Caco-2 (cell line): Measurements from ENCODE around the gene PLEKHG3. TPM values are rescaled to one million over a fixed set of nuclear protein-coding genes. Genes with fewer than 3 reads are reported as not detected.

Experiments used
- BruUV-seq: library from RNA; stranded (reverse); fragments of 400-500 nt; replicated peaks from 2 replicates; lab custom pipeline; 2021; lab: Mats Ljungman, UMichigan
- CTCF ChIA-PET: fragments of 300-600 bp; sonication (Branson Sonifier 250); formaldehyde crosslinking; loops from one replicate; lab custom pipeline; 2022; ENCODE audit warnings: antibody characterized with exemption; lab: Charles Lee
- POLR2A ChIA-PET: fragments of 300-600 bp; sonication (Branson Sonifier 250); formaldehyde crosslinking; loops from one replicate; lab custom pipeline; 2022; ENCODE audit warnings: antibody characterized with exemption; lab: Charles Lee
- DNase-seq, 2 experiments: peaks; one replicate each; pipeline versions ENCODE4 v3.0.0 to v3.0.0-alpha.2; 2020 to 2022
- H3K27me3 ChIP-seq: replicated peaks from 2 replicates; pipeline ENCODE4 v1.6.0; 2011; ENCODE audit warnings: low read length; ENCODE audit not compliant: control insufficient read depth, insufficient read depth
- H3K36me3 ChIP-seq: 2 replicates; pipeline ENCODE4 v1.5.1; 2011; ENCODE audit warnings: low read length; ENCODE audit not compliant: control insufficient read depth, insufficient read depth
- H3K4me1 ChIP-seq: fragments of 250-450 bp; sonication (Bioruptor Pico); 2 replicates; pipeline ENCODE4 v1.5.1; 2020; ENCODE audit warnings: mild to moderate bottlenecking
- H3K4me3 ChIP-seq: 2 replicates; pipeline ENCODE4 v1.5.1; 2011; ENCODE audit warnings: low read depth, mild to moderate bottlenecking, control low read depth, low read length
- H3K9me3 ChIP-seq: fragments of 250-450 bp; sonication (Bioruptor Pico); 2 replicates; pipeline ENCODE4 v1.5.1; 2020; ENCODE audit warnings: mild to moderate bottlenecking, moderate library complexity
- H3K27ac Mint-ChIP-seq: one replicate; pipeline ENCODE4 v1.8.0; 2022; ENCODE audit warnings: mixed read lengths; ENCODE audit not compliant: unreplicated experiment
- H3K27me3 Mint-ChIP-seq: one replicate; pipeline ENCODE4 v1.8.0; 2022; ENCODE audit warnings: mixed read lengths; ENCODE audit not compliant: insufficient read depth, unreplicated experiment
- H3K36me3 Mint-ChIP-seq: one replicate; pipeline ENCODE4 v1.8.0; 2022; ENCODE audit warnings: mild to moderate bottlenecking, mixed read lengths; ENCODE audit not compliant: insufficient read depth, unreplicated experiment
- H3K4me1 Mint-ChIP-seq: one replicate; pipeline ENCODE4 v1.8.0; 2022; ENCODE audit warnings: low read depth, mixed read lengths; ENCODE audit not compliant: unreplicated experiment
- H3K4me3 Mint-ChIP-seq: one replicate; pipeline ENCODE4 v1.8.0; 2022; ENCODE audit warnings: mild to moderate bottlenecking, moderate library complexity, mixed read lengths; ENCODE audit not compliant: unreplicated experiment
- H3K9me3 Mint-ChIP-seq: one replicate; pipeline ENCODE4 v1.8.0; 2022; ENCODE audit warnings: mixed read lengths; ENCODE audit not compliant: unreplicated experiment
- CTCF ChIP-seq, 2 experiments: fragments of 200-600 bp in 1 of 2; IDR thresholded peaks; 1 replicate in 1 of 2; 2 replicates in 1 of 2; pipeline versions ENCODE4 v1.5.1 to v1.8.0; 2011 to 2022; ENCODE audit warnings: antibody characterized with exemption in 1 of 2, control low read depth in 1 of 2, inconsistent platforms in 1 of 2, low read depth in 1 of 2, low read length in 1 of 2, mild to moderate bottlenecking in 1 of 2, moderate library complexity in 1 of 2; ENCODE audit not compliant: insufficient read depth in 1 of 2, severe bottlenecking in 1 of 2, unreplicated experiment in 1 of 2
- intact Hi-C: fragments of 100-400 bp; cut with micrococcal nuclease; formaldehyde crosslinking; loops from one replicate; pipeline ENCODE4 v1.10.0; 2022; ENCODE audit not compliant: unreplicated experiment
- total RNA-seq: library from RNA; stranded (reverse); gene quantifications from 2 replicates; pipeline ENCODE4 v1.2.3, GENCODE V29; 2022

Gene PLEKHG3
- total RNA-seq, 1 experiment from 2014 or later = 85.9 TPM

GRCh38 chr14:64792231-64792630, 88.0 kb downstream of the PLEKHG3 start:
- Mint-ChIP-seq H3K27ac (no peak overlapping the region), H3K4me1 (no peaks in the 10 kb centered on the region), H3K9me3 (no peaks in the 10 kb centered on the region), H3K36me3 (no peaks in the 10 kb centered on the region), H3K27me3 (no peaks in the 10 kb centered on the region), H3K4me3 (no peak overlapping the region)
- Histone ChIP-seq H3K4me3 (no peak overlapping the region), H3K4me1 (no peaks in the 10 kb centered on the region), H3K36me3 (no peaks in the 10 kb centered on the region), H3K27me3 (no peaks in the 10 kb centered on the region), H3K9me3 (no peaks in the 10 kb centered on the region)
- no peak for DNase-seq
- POLR2A ChIA-PET = no interaction called here
- BruUV-seq = no TSS peak
- CTCF ChIA-PET = interaction anchor here (1.0 kb wide), 1 partner anchor 9 kb away, joined by 4 read pairs; no protein-coding TSS in a partner anchor
- intact Hi-C loops = no loop called here
- no peak for TF ChIP-seq CTCF (IDR thresholded peaks at IDR 0.05; ENCODE audit: insufficient read depth in 1 of 2, low read depth in 1 of 2, low read length in 1 of 2, severe bottlenecking in 1 of 2, unreplicated experiment in 1 of 2)

- no peak for DNase-seq
- Histone ChIP-seq H3K36me3 (no peaks in the 10 kb centered on the region), H3K9me3 (no peaks in the 10 kb centered on the region), H3K4me3 (no peak overlapping the region), H3K4me1 (no peaks in the 10 kb centered on the region), H3K27me3 (no peaks in the 10 kb centered on the region)
- ChIA-PET POLR2A (no interaction called here), CTCF (interaction anchor here (0.7 to 1.0 kb wide), 3 partner anchors 8 to 99 kb away, joined by 3 to 14 read pairs (median 4); no protein-coding TSS in a partner anchor)
- no peak for TF ChIP-seq CTCF (IDR thresholded peaks at IDR 0.05; ENCODE audit: insufficient read depth in 1 of 2, low read depth in 1 of 2, low read length in 1 of 2, severe bottlenecking in 1 of 2, unreplicated experiment in 1 of 2)
- Mint-ChIP-seq H3K4me3 (no peak overlapping the region), H3K27ac (no peak overlapping the region), H3K36me3 (no peaks in the 10 kb centered on the region), H3K27me3 (no peaks in the 10 kb centered on the region), H3K9me3 (no peaks in the 10 kb centered on the region), H3K4me1 (no peaks in the 10 kb centered on the region)
- BruUV-seq = no TSS peak
- intact Hi-C loops = no loop called here
Observed at GRCh38 chr14:64792871-64793560, 88.8 kb downstream of the PLEKHG3 start.

- intact Hi-C loops = no loop called here
- Histone ChIP-seq H3K4me3 (no peak overlapping the region), H3K36me3 (no peaks in the 10 kb centered on the region), H3K9me3 (no peaks in the 10 kb centered on the region), H3K27me3 (no peaks in the 10 kb centered on the region), H3K4me1 (no peaks in the 10 kb centered on the region)
- no peak overlapping the region for H3K4me3 Mint-ChIP-seq
- no peak overlapping the region for H3K27ac Mint-ChIP-seq
- H3K36me3 Mint-ChIP-seq = no peaks in the 10 kb centered on the region
- no peaks in the 10 kb centered on the region for H3K4me1 Mint-ChIP-seq
- TF ChIP-seq CTCF (IDR thresholded peaks at IDR 0.05; ENCODE audit: insufficient read depth in 1 of 2, low read depth in 1 of 2, low read length in 1 of 2, severe bottlenecking in 1 of 2, unreplicated experiment in 1 of 2) = no peak
- CTCF ChIA-PET = interaction anchor here (1.8 kb wide), 1 partner anchor 28 kb away, joined by 7 read pairs; no protein-coding TSS in a partner anchor
- BruUV-seq = no TSS peak
- no peaks in the 10 kb centered on the region for H3K27me3 Mint-ChIP-seq
- DNase-seq = no peak
- POLR2A ChIA-PET = no interaction called here
- no peaks in the 10 kb centered on the region for H3K9me3 Mint-ChIP-seq
Observed at GRCh38 chr14:64795211-64795610, 91.0 kb downstream of the PLEKHG3 start.
